ENCODE data around the gene PRKCH.
A peak's percentile ranks its signal among the peaks of the same experiment; 100 is the strongest.

The PRKCH gene

GRCh38 chr14:61484826-61485584 is 163.6 kb downstream of the PRKCH start:
- H3K4me1 ChIP-seq (ENCODE audit: insufficient read depth, low read length), result peaks cover 15% of the 10 kb centered on the region
- no peak overlapping the region for H3K9ac ChIP-seq (ENCODE audit: low read depth, low read length)
- no peaks in the 10 kb centered on the region for H3K36me3 ChIP-seq (ENCODE audit: insufficient read depth, low read length)
- H3K27ac ChIP-seq (ENCODE audit: low read depth, low read length), result no peak overlapping the region
- no peaks in the 10 kb centered on the region for H3K9me3 ChIP-seq (ENCODE audit: insufficient read depth, low read depth, low read length)
- no peak overlapping the region for H3K4me3 ChIP-seq (ENCODE audit: low read length)
- no peaks in the 10 kb centered on the region for H3K27me3 ChIP-seq (ENCODE audit: insufficient read depth, low read length)
- WGBS, result 89% methylated on average over 8 of the region's 8 CpGs

- Histone ChIP-seq H3K4me3 (ENCODE audit: low read length) (no peak overlapping the region), H3K9ac (ENCODE audit: low read depth, low read length) (no peak overlapping the region), H3K4me1 (ENCODE audit: insufficient read depth, low read length) (peaks cover 12% of the 10 kb centered on the region), H3K27me3 (ENCODE audit: insufficient read depth, low read length) (no peaks in the 10 kb centered on the region), H3K27ac (ENCODE audit: low read depth, low read length) (no peak overlapping the region), H3K9me3 (ENCODE audit: insufficient read depth, low read depth, low read length) (no peaks in the 10 kb centered on the region), H3K36me3 (ENCODE audit: insufficient read depth, low read length) (no peaks in the 10 kb centered on the region)
- 92% methylated on average over 3 of the region's 4 CpGs for WGBS
These were observed 164.3 kb downstream of the PRKCH start for GRCh38 chr14:61485661-61486060.

GRCh38 chr14:61486930-61487495 is 165.6 kb downstream of the PRKCH start:
- Histone ChIP-seq H3K27me3 (ENCODE audit: insufficient read depth, low read length) (no peaks in the 10 kb centered on the region), H3K4me1 (ENCODE audit: insufficient read depth, low read length) (peaks cover 12% of the 10 kb centered on the region), H3K27ac (ENCODE audit: low read depth, low read length) (no peak overlapping the region), H3K4me3 (ENCODE audit: low read length) (no peak overlapping the region), H3K9me3 (ENCODE audit: insufficient read depth, low read depth, low read length) (no peaks in the 10 kb centered on the region), H3K9ac (ENCODE audit: low read depth, low read length) (no peak overlapping the region), H3K36me3 (ENCODE audit: insufficient read depth, low read length) (no peaks in the 10 kb centered on the region)
- 91% methylated on average over 5 of the region's 5 CpGs for WGBS

GRCh38 chr14:61488417-61489401 is 167.3 kb downstream of the PRKCH start:
- 94% methylated on average over 4 of the region's 4 CpGs for WGBS
- peaks cover 12% of the 10 kb centered on the region for H3K4me1 ChIP-seq (ENCODE audit: insufficient read depth, low read length)
- H3K27ac ChIP-seq (ENCODE audit: low read depth, low read length), result no peak overlapping the region
- H3K27me3 ChIP-seq (ENCODE audit: insufficient read depth, low read length), result no peaks in the 10 kb centered on the region
- no peaks in the 10 kb centered on the region for H3K36me3 ChIP-seq (ENCODE audit: insufficient read depth, low read length)
- no peak overlapping the region for H3K4me3 ChIP-seq (ENCODE audit: low read length)
- H3K9ac ChIP-seq (ENCODE audit: low read depth, low read length), result no peak overlapping the region
- H3K9me3 ChIP-seq (ENCODE audit: insufficient read depth, low read depth, low read length), result no peaks in the 10 kb centered on the region

- peak overlapping the region; percentile 30; the same call in 1 of the 2 replicates for H3K27ac ChIP-seq (ENCODE audit: low read depth, low read length)
- H3K36me3 ChIP-seq (ENCODE audit: insufficient read depth, low read length), result no peaks in the 10 kb centered on the region
- H3K4me3 ChIP-seq (ENCODE audit: low read length), result no peak overlapping the region
- H3K4me1 ChIP-seq (ENCODE audit: insufficient read depth, low read length), result peaks cover 12% of the 10 kb centered on the region
- no peak overlapping the region for H3K9ac ChIP-seq (ENCODE audit: low read depth, low read length)
- WGBS, result 64% methylated on average over 2 of the region's 2 CpGs
- no peaks in the 10 kb centered on the region for H3K27me3 ChIP-seq (ENCODE audit: insufficient read depth, low read length)
- no peaks in the 10 kb centered on the region for H3K9me3 ChIP-seq (ENCODE audit: insufficient read depth, low read depth, low read length)
These were observed 168.1 kb downstream of the PRKCH start for GRCh38 chr14:61489512-61489911.

GRCh38 chr14:61489932-61490331 is 168.6 kb downstream of the PRKCH start:
- H3K9me3 ChIP-seq (ENCODE audit: insufficient read depth, low read depth, low read length), result no peaks in the 10 kb centered on the region
- H3K9ac ChIP-seq (ENCODE audit: low read depth, low read length), result no peak overlapping the region
- no peak overlapping the region for H3K4me3 ChIP-seq (ENCODE audit: low read length)
- H3K27ac ChIP-seq (ENCODE audit: low read depth, low read length), result no peak overlapping the region
- WGBS, result 80% methylated on average over 6 of the region's 6 CpGs
- H3K27me3 ChIP-seq (ENCODE audit: insufficient read depth, low read length), result no peaks in the 10 kb centered on the region
- peaks cover 11% of the 10 kb centered on the region for H3K4me1 ChIP-seq (ENCODE audit: insufficient read depth, low read length)
- H3K36me3 ChIP-seq (ENCODE audit: insufficient read depth, low read length), result no peaks in the 10 kb centered on the region

GRCh38 chr14:61491224-61491623 is 169.8 kb downstream of the PRKCH start:
- Histone ChIP-seq H3K36me3 (ENCODE audit: insufficient read depth, low read length) (no peaks in the 10 kb centered on the region), H3K27me3 (ENCODE audit: insufficient read depth, low read length) (no peaks in the 10 kb centered on the region), H3K4me1 (ENCODE audit: insufficient read depth, low read length) (peaks cover 8% of the 10 kb centered on the region; the same call in 1 of the 2 replicates), H3K4me3 (ENCODE audit: low read length) (no peak overlapping the region), H3K27ac (ENCODE audit: low read depth, low read length) (no peak overlapping the region), H3K9me3 (ENCODE audit: insufficient read depth, low read depth, low read length) (no peaks in the 10 kb centered on the region), H3K9ac (ENCODE audit: low read depth, low read length) (no peak overlapping the region)
- WGBS, result no CpG with 5 or more reads among the region's 1 CpG

GRCh38 chr14:61491876-61492434 is 170.6 kb downstream of the PRKCH start:
- H3K4me3 ChIP-seq (ENCODE audit: low read length), result no peak overlapping the region
- H3K27me3 ChIP-seq (ENCODE audit: insufficient read depth, low read length), result no peaks in the 10 kb centered on the region
- H3K9ac ChIP-seq (ENCODE audit: low read depth, low read length), result no peak overlapping the region
- no peaks in the 10 kb centered on the region for H3K9me3 ChIP-seq (ENCODE audit: insufficient read depth, low read depth, low read length)
- H3K4me1 ChIP-seq (ENCODE audit: insufficient read depth, low read length), result peaks cover 8% of the 10 kb centered on the region; the same call in 1 of the 2 replicates
- 92% methylated on average over 5 of the region's 5 CpGs for WGBS
- no peaks in the 10 kb centered on the region for H3K36me3 ChIP-seq (ENCODE audit: insufficient read depth, low read length)
- no peak overlapping the region for H3K27ac ChIP-seq (ENCODE audit: low read depth, low read length)

GRCh38 chr14:61492474-61492873 is 171.1 kb downstream of the PRKCH start:
- Histone ChIP-seq H3K27ac (ENCODE audit: low read depth, low read length) (no peak overlapping the region), H3K4me1 (ENCODE audit: insufficient read depth, low read length) (peaks cover 8% of the 10 kb centered on the region; the same call in 1 of the 2 replicates), H3K9me3 (ENCODE audit: insufficient read depth, low read depth, low read length) (no peaks in the 10 kb centered on the region), H3K9ac (ENCODE audit: low read depth, low read length) (no peak overlapping the region), H3K27me3 (ENCODE audit: insufficient read depth, low read length) (no peaks in the 10 kb centered on the region), H3K4me3 (ENCODE audit: low read length) (no peak overlapping the region), H3K36me3 (ENCODE audit: insufficient read depth, low read length) (no peaks in the 10 kb centered on the region)
- 93% methylated on average over 3 of the region's 3 CpGs for WGBS

GRCh38 chr14:61493239-61493638 is 171.9 kb downstream of the PRKCH start:
- WGBS, result 59% methylated on average over 3 of the region's 3 CpGs
- no peaks in the 10 kb centered on the region for H3K27me3 ChIP-seq (ENCODE audit: insufficient read depth, low read length)
- no peaks in the 10 kb centered on the region for H3K36me3 ChIP-seq (ENCODE audit: insufficient read depth, low read length)
- H3K4me3 ChIP-seq (ENCODE audit: low read length), result no peak overlapping the region
- no peaks in the 10 kb centered on the region for H3K9me3 ChIP-seq (ENCODE audit: insufficient read depth, low read depth, low read length)
- H3K9ac ChIP-seq (ENCODE audit: low read depth, low read length), result no peak overlapping the region
- H3K4me1 ChIP-seq (ENCODE audit: insufficient read depth, low read length), result peaks cover 9% of the 10 kb centered on the region; the same call in 1 of the 2 replicates
- no peak overlapping the region for H3K27ac ChIP-seq (ENCODE audit: low read depth, low read length)
